Measurements from ENCODE around the gene AMPD2. TPM values are rescaled to one million over a fixed set of nuclear protein-coding genes. Genes with fewer than 3 reads are reported as not detected.

AMPD2 gene
- total RNA-seq, 3 donors from 2014 or later, result 35.6 to 47.4 (median 40.9) TPM

DNA sequence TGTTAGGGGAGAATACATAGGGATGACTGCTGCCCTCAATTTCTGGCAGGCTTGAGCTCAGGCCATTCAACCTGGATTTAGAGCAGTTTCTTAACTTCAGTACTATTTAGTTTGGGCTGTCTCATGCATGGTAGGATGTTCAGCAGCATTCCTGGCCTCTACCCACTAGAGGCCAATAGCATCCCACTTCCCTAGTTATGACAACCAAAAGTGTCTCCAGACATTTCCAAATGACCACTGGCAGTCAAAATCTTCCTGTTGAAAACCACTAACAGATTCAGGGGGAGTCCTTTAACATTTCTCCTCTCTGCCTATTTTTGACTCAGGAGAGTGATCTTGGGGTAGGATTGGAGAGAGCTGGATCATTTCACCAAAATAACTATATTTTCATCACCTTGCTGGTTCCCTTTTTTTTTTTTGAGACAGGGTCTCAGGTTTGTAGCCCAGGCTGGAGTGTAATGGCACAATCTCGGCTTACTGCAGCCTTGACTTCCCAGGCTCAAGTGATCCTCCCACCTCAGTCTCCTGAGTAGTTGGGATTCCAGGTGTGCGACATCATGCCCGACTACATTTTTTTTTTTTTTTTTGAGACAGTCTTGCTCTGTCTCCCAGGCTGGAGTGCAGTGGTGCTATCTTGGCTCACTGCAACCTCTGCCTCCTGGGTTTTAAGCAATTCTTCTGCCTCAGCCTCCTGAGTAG lies 8.9 kb upstream of the AMPD2 start:
- Histone ChIP-seq H3K9me3 (no peaks in the 10 kb centered on the region), H3K4me1 (ENCODE audit: low read depth) (no peaks in the 10 kb centered on the region), H3K4me3 (no peak overlapping the region), H3K36me3 (ENCODE audit: low read depth) (no peaks in the 10 kb centered on the region)
- TF ChIP-seq, protein P1, sequence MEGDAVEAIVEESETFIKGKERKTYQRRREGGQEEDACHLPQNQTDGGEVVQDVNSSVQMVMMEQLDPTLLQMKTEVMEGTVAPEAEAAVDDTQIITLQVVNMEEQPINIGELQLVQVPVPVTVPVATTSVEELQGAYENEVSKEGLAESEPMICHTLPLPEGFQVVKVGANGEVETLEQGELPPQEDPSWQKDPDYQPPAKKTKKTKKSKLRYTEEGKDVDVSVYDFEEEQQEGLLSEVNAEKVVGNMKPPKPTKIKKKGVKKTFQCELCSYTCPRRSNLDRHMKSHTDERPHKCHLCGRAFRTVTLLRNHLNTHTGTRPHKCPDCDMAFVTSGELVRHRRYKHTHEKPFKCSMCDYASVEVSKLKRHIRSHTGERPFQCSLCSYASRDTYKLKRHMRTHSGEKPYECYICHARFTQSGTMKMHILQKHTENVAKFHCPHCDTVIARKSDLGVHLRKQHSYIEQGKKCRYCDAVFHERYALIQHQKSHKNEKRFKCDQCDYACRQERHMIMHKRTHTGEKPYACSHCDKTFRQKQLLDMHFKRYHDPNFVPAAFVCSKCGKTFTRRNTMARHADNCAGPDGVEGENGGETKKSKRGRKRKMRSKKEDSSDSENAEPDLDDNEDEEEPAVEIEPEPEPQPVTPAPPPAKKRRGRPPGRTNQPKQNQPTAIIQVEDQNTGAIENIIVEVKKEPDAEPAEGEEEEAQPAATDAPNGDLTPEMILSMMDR (IDR thresholded peaks at IDR 0.05), result no peak
- DNase-seq (no peak), ATAC-seq (no peak)
- intact Hi-C loops (cut with DNase I, micrococcal nuclease), result no loop called here

DNA sequence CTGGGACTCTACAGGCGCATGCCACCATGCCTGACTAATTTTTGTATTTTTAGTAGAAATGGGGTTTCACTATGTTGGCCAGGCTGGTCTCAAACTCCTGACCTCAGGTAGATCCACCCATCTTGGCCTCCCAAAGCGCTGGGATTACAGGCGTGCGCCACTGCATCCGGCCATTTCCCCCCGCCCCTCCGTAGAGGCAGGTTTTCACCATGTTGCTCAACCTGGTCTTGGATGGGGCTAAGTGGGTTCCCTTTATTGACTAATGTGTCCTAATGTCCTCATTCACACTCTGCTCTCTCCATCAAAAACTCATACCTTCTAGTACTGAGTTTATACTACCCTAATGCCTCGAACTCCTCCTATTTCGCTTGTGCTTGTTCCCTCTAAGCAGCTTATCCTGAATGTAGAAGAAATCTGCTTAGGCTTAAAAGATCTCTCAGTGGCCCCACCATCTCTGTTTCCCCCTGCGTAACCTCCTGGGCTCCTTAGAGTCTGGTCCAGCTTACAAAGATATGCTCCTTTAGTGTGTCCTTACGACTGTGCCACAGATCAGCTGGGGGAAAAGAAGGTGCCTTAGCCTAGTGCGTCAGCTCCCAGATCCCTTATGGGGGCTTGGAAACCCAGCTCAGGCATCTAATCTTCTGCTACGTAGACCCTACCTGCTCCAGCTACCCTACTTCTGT lies 8.2 kb upstream of the AMPD2 start:
- no peak for DNase-seq
- H3K4me3 ChIP-seq, result no peak overlapping the region
- intact Hi-C loops (cut with DNase I, micrococcal nuclease), result no loop called here
- H3K36me3 ChIP-seq (ENCODE audit: low read depth), result no peaks in the 10 kb centered on the region
- ATAC-seq, result no peak
- TF ChIP-seq, protein P1 (IDR thresholded peaks at IDR 0.05), result no peak
- no peaks in the 10 kb centered on the region for H3K4me1 ChIP-seq (ENCODE audit: low read depth)
- H3K9me3 ChIP-seq, result no peaks in the 10 kb centered on the region

DNA sequence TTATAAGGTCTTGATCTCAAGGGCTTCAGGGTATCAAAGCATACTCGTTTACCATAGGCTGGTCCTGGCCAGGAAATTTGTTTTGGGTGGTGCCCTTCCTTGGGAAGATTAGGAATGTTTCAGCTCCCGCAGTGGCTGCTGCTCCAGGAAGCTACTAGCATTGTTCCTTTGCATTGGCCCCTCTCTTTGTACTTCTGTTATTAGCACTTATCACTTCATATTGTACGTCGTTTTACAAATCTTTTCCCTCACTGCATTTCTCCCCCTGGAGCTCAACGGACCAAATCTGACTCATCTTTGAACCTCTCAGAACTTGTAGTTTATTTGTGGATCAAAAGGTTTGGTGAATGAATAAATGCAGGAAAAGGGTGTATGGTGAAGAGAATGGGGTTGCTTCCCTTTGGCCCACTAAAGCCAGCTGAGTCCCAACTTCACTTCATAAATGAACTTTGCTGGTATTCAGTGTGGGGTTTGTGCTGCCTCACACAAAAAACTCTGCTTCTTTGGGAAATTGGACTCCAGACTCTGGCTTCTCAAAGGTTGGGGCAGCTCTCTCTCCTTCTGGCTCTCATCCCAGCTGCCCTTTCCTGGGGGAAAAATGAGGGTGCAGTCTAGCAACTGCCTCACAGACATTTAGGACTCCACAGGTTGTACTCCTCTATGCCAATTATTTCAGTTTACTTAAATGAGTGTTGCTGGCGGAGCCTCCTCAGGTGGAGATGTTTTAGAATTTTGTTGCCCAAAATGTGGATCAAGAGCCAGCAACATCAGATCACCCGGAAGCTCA lies 6.1 kb upstream of the AMPD2 start:
- H3K36me3 ChIP-seq (ENCODE audit: low read depth), result no peaks in the 10 kb centered on the region
- DNase-seq, result no peak
- intact Hi-C loops (cut with DNase I, micrococcal nuclease), result no loop called here
- H3K4me3 ChIP-seq, result no peak overlapping the region
- ATAC-seq, result no peak
- H3K4me1 ChIP-seq (ENCODE audit: low read depth), result peaks cover under 1% of the 10 kb centered on the region
- no peaks in the 10 kb centered on the region for H3K9me3 ChIP-seq
- TF ChIP-seq, protein P1 (IDR thresholded peaks at IDR 0.05), result no peak

DNA sequence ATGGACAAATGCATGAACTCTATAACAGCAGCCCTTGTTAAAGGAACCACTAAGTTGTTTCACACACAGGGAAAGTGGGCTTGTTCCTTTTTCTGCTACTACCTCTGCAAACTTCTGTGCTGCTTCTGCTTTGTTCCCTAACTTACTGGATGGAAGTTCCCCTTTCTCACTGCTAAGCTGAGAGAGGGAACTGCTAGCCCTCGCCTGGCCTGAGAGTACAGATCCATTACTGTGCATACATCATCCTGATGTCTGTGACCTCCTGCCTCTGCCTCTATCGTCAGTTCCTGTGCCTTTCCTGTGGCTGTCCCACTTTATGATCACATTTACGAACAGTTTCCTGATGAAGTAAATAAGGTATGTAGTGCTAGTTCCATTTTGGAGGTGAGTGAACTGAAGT lies 3.8 kb upstream of the AMPD2 start:
- Histone ChIP-seq H3K4me3 (no peak overlapping the region), H3K36me3 (ENCODE audit: low read depth) (no peaks in the 10 kb centered on the region), H3K4me1 (ENCODE audit: low read depth) (peaks cover 8% of the 10 kb centered on the region), H3K9me3 (no peaks in the 10 kb centered on the region)
- peak; percentile 7 for ATAC-seq
- TF ChIP-seq, protein P1 (IDR thresholded peaks at IDR 0.05), result no peak
- intact Hi-C loops (cut with DNase I, micrococcal nuclease), result no loop called here
- DNase-seq, result no peak

DNA sequence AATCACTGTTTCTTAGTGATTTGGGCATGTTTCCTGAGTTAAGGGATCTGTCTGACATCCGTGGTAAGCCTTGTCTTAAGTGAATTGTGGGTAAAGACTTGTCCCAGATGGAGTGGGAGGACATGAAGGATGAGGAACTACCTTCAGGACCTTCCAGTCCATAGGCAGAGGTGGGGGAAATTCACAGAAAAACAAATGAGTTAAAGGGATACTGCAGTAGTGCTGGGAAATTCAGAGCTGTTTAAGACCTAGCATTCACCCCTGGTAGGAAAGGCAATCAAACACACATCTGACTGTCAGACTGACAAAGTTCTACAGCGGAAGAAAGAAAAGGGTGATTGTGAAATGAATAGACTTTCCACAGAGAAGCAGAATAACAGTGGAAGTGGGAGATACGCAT lies 3.2 kb upstream of the AMPD2 start:
- intact Hi-C loops (cut with DNase I, micrococcal nuclease), result no loop called here
- ATAC-seq (no peak), DNase-seq (no peak)
- TF ChIP-seq, protein P1 (IDR thresholded peaks at IDR 0.05), result no peak
- H3K4me3 ChIP-seq, result no peak overlapping the region
- H3K9me3 ChIP-seq, result no peaks in the 10 kb centered on the region
- peaks cover 12% of the 10 kb centered on the region for H3K4me1 ChIP-seq (ENCODE audit: low read depth)
- H3K36me3 ChIP-seq (ENCODE audit: low read depth), result no peaks in the 10 kb centered on the region

All from mucosa of descending colon (tissue), 3 donors.